Measurements from ENCODE around the gene PDCD2L.

The PDCD2L gene

DNA sequence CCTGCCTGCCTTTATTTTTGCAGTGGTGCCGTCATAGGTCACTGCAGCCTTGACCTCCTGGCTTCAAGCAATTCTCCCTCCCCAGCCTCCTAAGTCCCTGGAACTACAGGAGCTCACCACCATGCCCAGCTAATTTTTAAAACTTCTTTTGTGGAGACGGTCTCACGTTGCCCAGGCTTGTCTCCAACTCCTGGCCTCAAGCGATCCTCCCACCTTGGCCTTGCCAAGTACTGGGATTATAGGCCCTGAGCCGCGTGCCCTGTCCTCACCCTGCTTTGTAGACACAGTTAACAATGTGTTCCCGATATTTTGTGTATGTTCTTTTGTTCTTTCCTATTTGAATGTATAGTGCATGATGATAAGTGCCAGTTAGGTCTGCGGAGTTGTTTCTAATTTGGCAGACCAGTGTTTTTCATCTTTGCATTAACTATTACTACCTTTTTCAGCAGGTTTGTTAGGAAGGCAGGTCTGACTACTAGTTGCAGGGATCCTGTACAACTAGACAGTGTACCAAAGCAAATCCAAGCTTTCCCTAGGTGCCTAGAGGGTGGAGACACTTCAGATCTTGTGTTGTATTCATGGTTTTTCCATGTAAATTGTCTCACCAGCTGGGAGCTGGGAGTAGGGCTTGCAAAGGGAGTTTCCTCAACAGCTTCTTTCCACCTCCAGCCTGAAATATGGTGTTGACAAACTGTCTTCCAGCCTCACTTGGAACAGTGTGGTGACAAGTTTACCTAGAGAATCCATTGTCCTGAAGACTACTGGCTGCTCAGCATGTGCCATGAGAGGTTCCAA, 67.9 kb downstream of the PDCD2L start:
- DNase-seq = no peak

DNA sequence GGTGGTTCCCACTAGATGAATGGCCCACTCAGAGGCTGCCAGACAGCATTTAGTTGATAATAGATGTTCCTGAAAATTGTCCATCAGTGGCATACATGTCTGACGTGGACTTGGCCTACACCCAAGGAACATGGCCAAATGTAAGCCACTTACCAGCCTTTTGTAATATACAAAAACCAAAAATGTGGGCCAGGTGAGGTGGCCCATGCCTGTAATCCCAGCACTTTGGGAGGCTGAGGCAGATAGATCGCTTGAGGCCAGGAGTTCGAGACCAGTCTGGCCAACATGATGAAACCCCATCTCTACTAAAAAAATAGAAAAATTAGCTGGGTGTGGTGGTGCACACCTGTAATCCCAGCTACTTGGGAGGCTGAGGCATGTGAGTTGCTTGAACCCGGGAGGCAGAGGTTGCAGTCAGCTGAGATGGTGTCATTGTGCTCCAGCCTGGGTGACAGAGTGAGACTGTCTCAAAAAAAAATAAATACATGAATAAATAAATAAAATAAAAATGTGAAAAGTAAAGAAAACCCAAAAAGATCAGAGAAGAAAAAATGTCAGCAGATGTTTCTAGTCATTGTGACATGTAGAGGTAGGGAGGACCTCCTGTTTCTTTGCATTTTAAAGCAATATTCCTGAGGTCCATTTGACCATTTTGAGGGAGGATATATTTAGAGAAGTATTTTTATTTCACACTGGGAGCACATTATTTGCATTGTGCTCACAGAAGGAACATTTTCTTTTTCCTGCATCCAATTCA, 70.2 kb downstream of the PDCD2L start:
- DNase-seq = no peak

DNA sequence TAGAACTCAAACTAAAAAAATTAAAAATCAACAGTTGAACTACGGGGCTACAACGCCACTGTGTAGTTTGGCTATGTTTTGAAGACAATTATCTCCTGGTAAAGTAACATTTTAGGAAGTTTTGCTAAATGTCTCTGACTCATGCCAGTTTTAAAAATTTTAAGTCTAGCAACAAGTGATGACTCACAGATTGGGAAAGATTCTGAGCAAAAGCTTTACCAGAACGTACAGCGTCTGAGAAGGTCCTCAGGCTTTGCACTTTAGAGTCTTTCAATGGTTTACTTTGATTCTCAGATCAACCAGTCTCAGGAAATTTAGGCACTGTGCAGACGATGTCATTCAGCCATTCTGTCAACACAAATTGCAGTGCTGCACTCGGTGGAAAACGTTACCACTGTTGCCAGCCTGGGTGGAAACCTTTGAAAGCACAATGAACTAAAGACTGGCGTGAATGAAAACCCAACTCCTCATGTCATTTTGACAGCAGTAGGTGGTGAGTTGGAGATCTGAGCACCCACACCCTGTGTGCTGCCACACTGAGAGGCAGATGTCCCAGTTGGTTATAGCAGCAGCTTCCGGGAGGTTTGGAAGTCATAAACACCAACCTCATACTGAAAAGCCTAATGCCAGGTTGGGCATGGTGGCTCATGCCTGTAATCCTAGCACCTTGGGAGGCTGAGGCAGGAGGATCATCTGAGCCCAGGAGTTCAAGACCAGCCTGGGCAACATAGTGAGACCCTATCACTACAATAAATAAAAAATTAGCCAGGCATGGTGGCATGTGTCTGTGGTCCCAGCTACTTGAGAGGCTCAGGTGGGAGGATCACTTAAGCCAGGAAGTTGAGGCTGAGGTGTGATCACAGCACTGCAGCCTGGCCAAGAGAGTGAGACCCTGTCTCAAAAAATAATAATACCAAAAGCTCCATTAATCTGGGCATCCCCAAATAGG, 71.1 kb downstream of the PDCD2L start:
- peak; percentile 85 for DNase-seq
